HT-29 (cell line): ENCODE results near the gene CUL9. TPM values are rescaled to one million over a fixed set of nuclear protein-coding genes. Genes with fewer than 3 reads are reported as not detected.

ENCODE experiments used
- DNase-seq: peaks from one replicate; pipeline ENCODE4 v3.0.0-alpha.2; 2015; ENCODE audit warnings: low spot score
- total RNA-seq: library from RNA; depleted of rRNA; stranded (reverse); fragments of >200 nt; shearing (Covaris generic); gene quantifications from 2 replicates; pipeline ENCODE4 v1.2.3, GENCODE V29; 2014; rRNA removed

Gene CUL9
- total RNA-seq, 1 experiment from 2014 or later, result 17.2 TPM

- DNase-seq, result no peak
These were observed 89.3 kb downstream of the CUL9 start for GRCh38 chr6:43271103-43271815.

GRCh38 chr6:43271944-43272343, 89.9 kb downstream of the CUL9 start:
- no peak for DNase-seq

GRCh38 chr6:43273707-43274106, 91.7 kb downstream of the CUL9 start:
- DNase-seq, result no peak

Other genes starting within 250 kb of the CUL9 start
- not detected in 2 replicates for gene GNMT, start 221.4 kb upstream of the CUL9 start, total RNA-seq
- 40.9 and 50.5 TPM in 2 replicates for gene PEX6, start 203.0 kb upstream of the CUL9 start, total RNA-seq
- gene PPP2R5D, start 197.6 kb upstream of the CUL9 start, total RNA-seq, result 48.1 and 53.4 TPM in 2 replicates
- gene MEA1, start 168.2 kb upstream of the CUL9 start, total RNA-seq, result 91.0 and 91.3 TPM in 2 replicates
- 120 and 126 TPM in 2 replicates for gene KLHDC3, start 167.9 kb upstream of the CUL9 start, total RNA-seq
- 76.7 and 82.0 TPM in 2 replicates for gene RRP36, start 160.6 kb upstream of the CUL9 start, total RNA-seq
- gene CUL7, start 128.3 kb upstream of the CUL9 start, total RNA-seq, result 20.9 and 21.1 TPM in 2 replicates
- gene MRPL2, start 122.8 kb upstream of the CUL9 start, total RNA-seq, result 54.4 and 79.1 TPM in 2 replicates
- gene KLC4, start 122.6 kb upstream of the CUL9 start, total RNA-seq, result 47.6 and 58.8 TPM in 2 replicates
- 48.0 and 56.3 TPM in 2 replicates for gene PTK7, start 105.9 kb upstream of the CUL9 start, total RNA-seq
- 49.2 and 57.4 TPM in 2 replicates for gene SRF, start 10.9 kb upstream of the CUL9 start, total RNA-seq
- gene DNPH1, start 47.3 kb downstream of the CUL9 start, total RNA-seq, result 125 and 130 TPM in 2 replicates
- gene TTBK1, start 61.3 kb downstream of the CUL9 start, total RNA-seq, result 0.73 and 0.79 TPM in 2 replicates
- gene SLC22A7, start 116.1 kb downstream of the CUL9 start, total RNA-seq, result not detected in 2 replicates
- gene CRIP3, start 126.6 kb downstream of the CUL9 start, total RNA-seq, result not detected in 2 replicates
- 4.6 and 4.7 TPM in 2 replicates for gene ZNF318, start 187.5 kb downstream of the CUL9 start, total RNA-seq
- 18.6 and 18.8 TPM in 2 replicates for gene ABCC10, start 245.3 kb downstream of the CUL9 start, total RNA-seq